HG03558 (cell line): ENCODE results near the gene STUB1.
"Not testable (repeated sequence)": the region's sequence is repeated elsewhere in the genome, so short reads cannot be mapped to it uniquely, and the experiment has no call there.

Experiments
- ATAC-seq: cut with Tn5 transposase; IDR thresholded peaks from one replicate; pipeline ENCODE4 v1.9.1; 2021; ENCODE audit warnings: moderate number of reproducible peaks; ENCODE audit not compliant: unreplicated experiment; ENCODE audit errors: extremely low read depth

The STUB1 gene

DNA sequence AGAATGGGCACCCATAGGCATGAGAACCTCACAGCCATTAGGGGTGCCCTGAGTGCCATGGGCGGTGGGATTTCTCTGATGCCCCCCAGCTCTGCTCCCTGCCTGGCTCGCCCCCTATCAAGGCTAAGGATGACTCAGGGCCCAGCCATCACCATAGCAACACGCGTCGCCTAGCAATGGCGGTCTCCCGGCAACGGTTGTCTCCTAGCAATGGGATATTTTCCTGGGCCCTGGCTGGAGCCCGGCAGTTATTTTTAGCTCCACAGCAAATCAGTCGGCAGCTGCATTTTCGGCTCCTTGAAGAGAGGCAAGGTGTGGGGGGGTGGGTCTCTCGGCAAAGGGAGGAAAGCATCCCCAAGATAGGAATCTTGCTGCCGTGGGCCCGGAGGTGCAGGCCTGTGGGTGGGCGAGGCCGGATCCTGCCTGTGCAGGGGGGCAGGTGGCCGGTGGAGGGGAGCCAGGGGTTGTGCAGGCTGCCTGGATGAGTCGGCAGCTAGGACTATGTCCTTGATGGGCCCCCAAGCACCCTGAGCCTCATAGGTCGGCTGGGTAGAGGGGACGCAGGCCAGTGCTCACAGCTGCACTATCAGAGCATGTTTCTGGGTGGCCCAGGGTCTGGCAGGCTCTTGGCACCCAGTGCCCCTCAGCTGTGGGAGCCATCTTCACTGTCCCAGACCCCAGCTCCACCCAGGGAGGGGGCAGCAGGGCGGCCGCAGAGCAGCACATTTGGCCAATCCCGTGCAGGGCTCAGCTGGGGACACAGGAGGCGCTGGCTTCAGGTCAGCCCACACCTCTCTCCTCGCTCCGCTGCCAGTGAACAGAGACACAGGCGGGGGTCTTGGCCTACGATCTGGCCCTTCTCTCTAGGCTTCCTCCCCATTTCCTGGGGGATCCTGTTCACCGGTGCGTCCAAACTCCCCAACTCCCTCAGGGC is 29.6 kb downstream of the STUB1 start:
- no peak for ATAC-seq

DNA sequence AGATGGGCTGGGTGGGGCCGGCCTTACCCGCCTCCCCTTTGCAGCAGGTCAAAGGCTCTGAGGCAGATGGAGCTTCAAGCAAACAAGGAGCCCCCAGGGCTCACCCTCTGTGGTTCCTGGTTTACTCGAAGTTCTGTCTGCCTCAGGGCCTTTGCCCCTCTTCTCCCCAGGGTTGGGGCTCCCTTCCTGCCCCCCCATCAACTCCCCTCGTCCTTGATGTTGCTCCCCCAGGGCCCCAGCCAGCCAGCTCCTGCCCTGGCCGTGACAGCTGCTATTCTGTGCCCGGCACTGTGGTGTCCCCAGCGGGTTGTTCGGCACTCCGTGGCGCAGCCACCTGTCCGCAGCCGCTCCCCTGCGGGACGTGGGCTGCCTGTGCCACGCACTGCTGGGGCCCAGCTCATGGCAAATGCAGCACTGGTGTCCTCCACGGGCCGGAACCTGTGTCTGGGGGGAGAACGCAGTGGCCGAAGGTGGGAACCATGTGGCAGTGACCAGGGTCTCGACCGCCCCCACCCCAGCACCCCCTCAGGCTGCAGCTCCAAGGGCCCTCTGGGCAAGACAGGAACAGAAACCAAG is 30.4 kb downstream of the STUB1 start:
- no peak for ATAC-seq

DNA sequence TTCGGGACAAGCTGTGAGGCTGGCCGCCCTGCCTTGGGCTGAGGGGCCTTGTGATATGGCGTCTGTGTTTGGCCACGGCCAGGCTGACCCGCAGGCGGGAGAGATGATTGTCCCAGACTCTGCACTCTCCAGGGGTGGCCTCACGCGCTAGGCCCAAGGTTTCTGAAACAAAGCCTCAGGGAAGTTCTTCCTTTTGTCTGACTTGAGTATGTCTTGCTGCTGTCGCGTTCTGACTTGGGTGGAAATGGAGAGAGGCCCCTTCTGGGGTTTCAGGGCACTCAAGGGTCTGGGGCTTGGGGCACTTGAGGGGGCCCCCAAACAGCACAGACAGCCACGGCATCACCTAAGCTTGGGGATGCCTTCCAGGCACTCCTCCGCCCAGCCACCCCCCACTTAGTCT is 30.9 kb downstream of the STUB1 start:
- no peak for ATAC-seq

DNA sequence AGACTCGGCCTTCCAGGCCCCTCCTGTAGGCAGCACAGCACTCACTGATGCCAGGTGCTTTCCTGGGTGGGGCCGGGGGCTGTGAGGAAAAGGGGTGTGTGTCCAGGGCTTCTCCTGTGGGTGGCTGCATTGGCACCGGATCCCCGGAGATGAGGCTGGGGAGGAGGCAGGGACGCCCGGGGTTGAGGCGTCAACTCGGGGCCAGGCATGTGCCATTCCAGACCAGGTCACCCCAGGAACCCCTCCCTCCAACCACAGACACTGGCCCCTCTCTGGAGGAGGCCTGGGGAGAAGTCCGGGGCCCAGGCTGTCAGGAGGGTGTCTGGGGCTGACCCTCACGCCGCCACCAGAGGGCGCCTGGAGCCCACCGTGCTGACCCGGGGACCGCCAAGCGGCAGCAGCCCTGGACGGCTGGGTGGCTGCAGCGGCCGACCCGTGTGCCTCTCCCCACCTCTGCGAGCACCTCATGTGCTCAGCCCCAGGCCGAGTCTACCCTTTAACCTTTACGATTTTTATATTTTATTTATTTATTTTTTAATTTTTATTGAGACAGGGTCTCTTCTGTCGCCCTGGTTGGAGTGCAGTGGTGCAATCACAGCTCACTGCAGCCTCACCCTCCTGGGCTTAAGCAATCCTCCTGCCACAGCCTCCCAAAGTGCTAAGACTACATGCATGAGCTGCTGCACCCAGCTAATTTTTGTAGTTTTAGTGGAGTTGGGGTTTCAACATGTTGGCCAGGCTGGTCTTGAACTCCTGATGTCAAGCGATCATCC is 31.5 kb downstream of the STUB1 start:
- no peak for ATAC-seq

- ATAC-seq = not testable (repeated sequence)
Measured at GRCh38 chr16:712740-713250, 32.6 kb downstream of the STUB1 start.

GRCh38 chr16:714079-714478 is 33.9 kb downstream of the STUB1 start:
- no peak for ATAC-seq

- ATAC-seq = no peak
Measured at GRCh38 chr16:714558-715476, 34.6 kb downstream of the STUB1 start, which contains the start of gene METRN. TSS of gene METRN (plus strand) at chr16:715118. CDS start at chr16:715290, 172 bp downstream.

GRCh38 chr16:715477-716199 is 35.4 kb downstream of the STUB1 start:
- ATAC-seq = no peak

DNA sequence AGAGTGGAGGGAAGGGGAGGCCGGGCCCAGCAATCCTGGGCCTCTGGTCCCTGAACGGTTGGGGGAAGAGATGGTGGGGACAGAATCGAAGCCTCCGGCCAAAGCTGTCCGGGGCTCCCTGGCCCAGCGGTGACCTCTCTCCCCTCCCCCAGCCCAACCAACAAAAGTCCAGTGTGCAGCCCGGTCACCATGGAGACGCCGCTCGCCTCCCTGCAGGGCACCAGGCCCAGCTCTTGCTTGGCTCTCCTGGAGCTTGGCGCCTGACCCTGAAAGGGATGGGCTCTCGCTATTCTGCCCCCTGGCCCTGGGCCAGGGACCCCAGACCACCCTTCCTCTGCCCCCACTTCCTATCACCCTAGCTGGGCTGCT is 36.0 kb downstream of the STUB1 start:
- no peak for ATAC-seq

GRCh38 chr16:716768-717325 is 36.6 kb downstream of the STUB1 start:
- ATAC-seq = no peak

- ATAC-seq = no peak
Measured at GRCh38 chr16:717450-718245, 37.4 kb downstream of the STUB1 start.

DNA sequence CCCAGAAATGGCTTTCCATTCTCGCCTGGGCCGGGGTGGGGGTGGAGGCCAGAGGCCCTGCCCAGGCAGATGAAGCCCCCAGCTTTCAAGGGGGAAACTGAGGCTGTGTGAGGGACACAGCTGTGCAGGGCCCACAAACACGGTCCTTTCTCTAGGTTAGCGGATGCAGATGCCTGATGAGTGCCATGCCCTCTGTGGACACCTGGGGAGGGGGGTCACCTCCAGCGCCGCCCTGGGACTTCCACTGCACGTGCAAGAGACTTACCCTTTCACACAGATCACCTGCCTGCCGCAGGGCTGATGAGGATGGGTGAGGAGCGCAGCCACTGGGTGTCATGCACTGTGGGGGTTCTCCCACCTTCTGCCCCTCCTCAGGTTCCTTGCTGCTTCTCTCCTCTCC is 38.2 kb downstream of the STUB1 start:
- no peak for ATAC-seq

DNA sequence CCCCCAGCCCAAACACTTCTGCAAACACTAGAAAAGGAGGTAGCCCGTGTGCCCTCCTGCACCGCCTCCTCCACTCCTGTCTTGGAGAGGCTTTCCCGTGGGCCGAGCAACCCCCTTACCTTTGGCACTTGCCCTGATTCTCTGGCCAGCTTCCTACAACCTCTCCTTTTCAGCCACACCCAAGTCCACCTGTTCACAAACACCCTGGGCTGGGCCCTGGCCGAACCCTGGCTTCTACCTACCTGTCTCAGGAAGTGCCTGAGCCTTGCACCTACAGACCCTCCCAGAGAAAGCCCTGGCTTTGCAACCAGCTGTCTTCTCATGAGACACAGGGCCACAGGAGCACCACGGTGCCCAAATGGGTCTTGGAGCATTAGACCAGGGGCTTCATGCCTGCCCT is 38.7 kb downstream of the STUB1 start:
- no peak for ATAC-seq

DNA sequence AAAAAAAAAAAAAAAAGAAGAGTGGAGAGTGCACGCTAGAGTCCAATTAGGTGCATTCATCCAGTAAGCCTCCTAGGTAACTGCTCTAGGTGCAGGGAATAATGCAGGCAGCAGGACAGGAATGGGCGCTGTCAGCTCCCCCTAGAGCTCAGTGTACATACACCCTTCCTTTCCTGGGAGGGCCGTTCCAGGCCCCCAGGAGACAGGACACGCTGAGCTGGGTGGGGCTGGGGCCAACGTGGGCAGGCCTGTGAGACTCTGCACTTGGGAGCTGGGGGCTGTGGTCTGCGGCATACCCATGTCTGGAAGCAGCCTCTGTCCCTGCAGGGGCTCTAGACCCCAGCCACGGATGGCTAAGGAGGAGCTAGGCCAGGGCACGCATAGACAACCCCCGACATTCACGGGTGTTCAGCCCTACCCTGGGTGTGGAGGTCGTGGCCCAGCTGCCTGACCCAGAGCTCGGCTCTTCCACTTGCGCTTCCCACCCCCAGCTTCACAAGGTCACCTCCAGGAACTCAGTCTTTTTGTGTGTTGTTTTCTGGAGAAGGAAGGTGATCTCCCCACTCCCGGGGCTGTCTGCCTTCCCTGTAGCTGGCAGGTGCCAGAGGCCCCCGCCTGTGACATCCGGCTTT is 39.7 kb downstream of the STUB1 start:
- no peak for ATAC-seq

GRCh38 chr16:720447-720989 is 40.3 kb downstream of the STUB1 start:
- no peak for ATAC-seq

DNA sequence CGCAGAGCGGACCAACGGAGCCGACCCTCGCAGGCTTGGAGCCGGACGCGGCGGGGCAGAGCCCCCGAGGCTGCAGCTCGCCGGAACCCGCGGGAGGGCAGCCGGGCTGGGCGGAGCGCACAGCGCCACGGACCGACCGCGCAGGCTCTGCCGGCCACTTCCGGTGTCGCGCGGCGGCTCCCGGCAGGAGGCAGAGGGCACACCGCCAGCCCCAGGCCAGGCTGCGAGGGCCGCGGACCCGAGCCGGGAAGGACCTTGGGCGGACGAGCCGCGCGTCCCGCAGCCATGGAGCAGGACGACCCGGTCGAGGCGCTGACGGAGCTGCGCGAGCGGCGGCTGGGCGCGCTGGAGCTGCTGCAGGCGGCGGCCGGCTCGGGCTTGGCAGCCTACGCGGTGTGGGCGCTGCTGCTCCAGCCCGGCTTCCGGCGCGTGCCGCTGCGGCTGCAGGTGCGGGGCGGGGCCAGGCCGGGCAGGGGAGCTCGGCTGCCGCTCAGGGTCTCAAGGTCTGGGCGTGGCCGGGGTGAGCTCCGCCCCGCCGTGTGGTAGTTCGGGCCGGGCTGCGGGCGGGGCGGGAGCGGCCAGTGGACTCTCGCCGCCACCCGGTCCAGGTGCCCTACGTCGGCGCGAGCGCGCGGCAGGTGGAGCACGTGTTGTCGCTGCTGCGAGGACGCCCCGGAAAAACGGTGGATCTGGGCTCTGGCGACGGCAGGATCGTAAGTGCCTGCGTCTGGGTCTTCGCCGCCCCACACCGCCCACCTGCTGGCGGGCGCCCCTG is 41.0 kb downstream of the STUB1 start, which contains the start of gene ANTKMT:
ANTKMT (plus strand) TSS at position 157 of the 775 bp plus-strand sequence; CDS start at position 286, 129 bp downstream.
- peak; percentile 40 for ATAC-seq
